Measurements from ENCODE around the gene GLI1.

- TF ChIP-seq, protein P1, sequence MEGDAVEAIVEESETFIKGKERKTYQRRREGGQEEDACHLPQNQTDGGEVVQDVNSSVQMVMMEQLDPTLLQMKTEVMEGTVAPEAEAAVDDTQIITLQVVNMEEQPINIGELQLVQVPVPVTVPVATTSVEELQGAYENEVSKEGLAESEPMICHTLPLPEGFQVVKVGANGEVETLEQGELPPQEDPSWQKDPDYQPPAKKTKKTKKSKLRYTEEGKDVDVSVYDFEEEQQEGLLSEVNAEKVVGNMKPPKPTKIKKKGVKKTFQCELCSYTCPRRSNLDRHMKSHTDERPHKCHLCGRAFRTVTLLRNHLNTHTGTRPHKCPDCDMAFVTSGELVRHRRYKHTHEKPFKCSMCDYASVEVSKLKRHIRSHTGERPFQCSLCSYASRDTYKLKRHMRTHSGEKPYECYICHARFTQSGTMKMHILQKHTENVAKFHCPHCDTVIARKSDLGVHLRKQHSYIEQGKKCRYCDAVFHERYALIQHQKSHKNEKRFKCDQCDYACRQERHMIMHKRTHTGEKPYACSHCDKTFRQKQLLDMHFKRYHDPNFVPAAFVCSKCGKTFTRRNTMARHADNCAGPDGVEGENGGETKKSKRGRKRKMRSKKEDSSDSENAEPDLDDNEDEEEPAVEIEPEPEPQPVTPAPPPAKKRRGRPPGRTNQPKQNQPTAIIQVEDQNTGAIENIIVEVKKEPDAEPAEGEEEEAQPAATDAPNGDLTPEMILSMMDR (IDR thresholded peaks at IDR 0.05; ENCODE audit: low read length): no peak
- TF ChIP-seq EZH2 (IDR thresholded peaks at IDR 0.05; ENCODE audit: borderline replicate concordance, low read length): no peak
Measured at GRCh38 chr12:57489157-57489641, 29.6 kb downstream of the GLI1 start.
